Measurements from ENCODE around the gene TXNIP.
A peak's percentile ranks its signal among the peaks of the same experiment; 100 is the strongest.

Gene TXNIP

DNA sequence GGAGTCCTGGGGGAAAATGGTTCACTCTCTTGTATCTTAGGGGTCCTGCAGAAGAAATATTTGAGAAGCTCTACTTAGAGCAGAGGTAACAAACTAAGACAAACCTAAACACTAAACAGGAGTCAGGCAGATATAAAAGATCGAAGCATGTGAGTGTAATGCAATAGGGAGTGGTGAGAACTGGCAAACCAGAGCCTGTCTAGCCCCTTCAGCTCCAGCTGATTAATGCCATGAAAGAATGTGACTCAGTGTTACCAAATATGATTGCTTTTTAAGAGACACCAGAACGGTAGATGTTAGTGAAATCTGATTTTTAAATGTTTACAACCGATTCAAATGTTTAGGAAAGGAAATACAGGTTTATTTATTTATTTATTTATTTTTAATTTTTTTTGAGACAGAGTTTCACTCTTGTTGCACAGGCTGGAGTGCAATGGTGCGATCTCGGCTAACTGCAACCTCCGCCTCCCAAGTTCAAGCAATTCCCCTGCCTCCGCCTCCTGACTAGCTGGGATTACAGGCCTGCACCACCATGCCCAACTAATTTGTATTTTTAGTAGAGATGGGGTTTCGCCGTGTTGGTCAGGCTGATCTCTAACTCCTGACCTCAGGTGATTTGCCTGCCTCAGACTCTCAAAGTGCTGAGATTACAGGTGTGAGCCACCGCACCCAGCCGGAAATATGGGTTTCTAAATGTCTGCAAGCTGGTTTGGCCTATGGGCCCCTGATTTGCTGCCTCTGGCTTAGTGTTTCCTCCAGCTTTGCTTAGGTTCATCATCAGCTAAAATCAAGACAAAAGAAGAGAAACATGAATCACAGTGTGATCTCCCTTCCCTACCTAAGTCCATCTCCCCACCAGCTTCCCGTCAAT is 12.2 kb downstream of the TXNIP start:
- no peaks in the 10 kb centered on the region for H3K36me3 Mint-ChIP-seq (ENCODE audit: low read depth)
- peak overlapping the region; percentile 40 for H3K4me3 Mint-ChIP-seq
- H3K9me3 Mint-ChIP-seq: no peaks in the 10 kb centered on the region
- H3K27me3 Mint-ChIP-seq (ENCODE audit: low read depth): no peaks in the 10 kb centered on the region
- peaks cover 56% of the 10 kb centered on the region for H3K4me1 Mint-ChIP-seq (ENCODE audit: low read depth)
- peak overlapping the region; percentile 74 for H3K27ac Mint-ChIP-seq

- Mint-ChIP-seq H3K27ac (no peak overlapping the region), H3K9me3 (no peaks in the 10 kb centered on the region), H3K4me1 (ENCODE audit: low read depth) (peaks cover 50% of the 10 kb centered on the region), H3K27me3 (ENCODE audit: low read depth) (no peaks in the 10 kb centered on the region), H3K4me3 (no peak overlapping the region), H3K36me3 (ENCODE audit: low read depth) (no peaks in the 10 kb centered on the region)
Measured at GRCh38 chr1:145983206-145983675, 13.1 kb downstream of the TXNIP start.

GRCh38 chr1:145982010-145982723 is 14.2 kb downstream of the TXNIP start:
- no peaks in the 10 kb centered on the region for H3K9me3 Mint-ChIP-seq
- H3K36me3 Mint-ChIP-seq (ENCODE audit: low read depth): peaks cover 5% of the 10 kb centered on the region
- no peaks in the 10 kb centered on the region for H3K27me3 Mint-ChIP-seq (ENCODE audit: low read depth)
- H3K4me1 Mint-ChIP-seq (ENCODE audit: low read depth): peaks cover 48% of the 10 kb centered on the region
- H3K4me3 Mint-ChIP-seq: peak overlapping the region; percentile 29
- H3K27ac Mint-ChIP-seq: peak overlapping the region; percentile 72

- no peaks in the 10 kb centered on the region for H3K9me3 Mint-ChIP-seq
- peaks cover 42% of the 10 kb centered on the region for H3K4me1 Mint-ChIP-seq (ENCODE audit: low read depth)
- no peak overlapping the region for H3K27ac Mint-ChIP-seq
- H3K27me3 Mint-ChIP-seq (ENCODE audit: low read depth): no peaks in the 10 kb centered on the region
- peak overlapping the region; percentile 8 for H3K4me3 Mint-ChIP-seq
- peaks cover 5% of the 10 kb centered on the region for H3K36me3 Mint-ChIP-seq (ENCODE audit: low read depth)
Measured at GRCh38 chr1:145980457-145980994, 15.9 kb downstream of the TXNIP start.

DNA sequence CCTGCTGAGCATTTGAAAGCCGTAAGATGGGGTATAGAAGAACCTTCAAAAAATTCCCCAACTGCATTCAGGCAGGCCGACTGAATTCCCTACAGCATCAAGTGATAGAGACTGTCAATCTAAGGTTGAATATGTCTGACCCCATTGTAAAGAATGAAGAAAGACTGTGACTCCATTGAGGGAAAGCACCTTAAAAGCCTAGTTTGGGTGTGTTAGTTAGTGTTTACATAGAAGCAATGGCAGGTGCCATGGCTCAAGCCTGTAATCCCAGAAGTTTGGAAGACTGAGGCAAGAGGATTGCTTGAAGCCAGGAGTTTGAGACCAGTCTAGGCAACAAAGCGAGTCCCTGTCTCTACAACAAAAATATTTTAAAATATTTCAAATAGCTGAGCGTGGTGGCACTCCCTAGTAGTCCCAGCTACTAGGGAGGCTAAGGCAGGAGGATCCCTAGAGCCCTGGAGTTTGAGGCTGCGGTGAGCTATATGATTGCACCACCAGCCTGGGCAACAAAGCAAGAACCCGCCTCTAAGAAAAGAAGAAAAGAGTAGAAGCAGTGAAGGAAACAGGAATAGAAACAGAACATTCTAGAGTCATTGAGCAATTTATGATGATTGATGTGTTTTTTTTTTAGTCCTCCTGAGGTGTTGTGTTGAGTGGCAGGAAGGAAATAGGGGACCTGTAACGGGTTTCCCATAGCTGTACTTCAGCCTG is 16.5 kb downstream of the TXNIP start:
- Mint-ChIP-seq H3K36me3 (ENCODE audit: low read depth) (peaks cover 5% of the 10 kb centered on the region), H3K27me3 (ENCODE audit: low read depth) (no peaks in the 10 kb centered on the region), H3K9me3 (no peaks in the 10 kb centered on the region), H3K4me3 (no peak overlapping the region), H3K27ac (no peak overlapping the region), H3K4me1 (ENCODE audit: low read depth) (peaks cover 36% of the 10 kb centered on the region)

- Mint-ChIP-seq H3K27me3 (ENCODE audit: low read depth) (no peaks in the 10 kb centered on the region), H3K4me3 (no peak overlapping the region), H3K27ac (no peak overlapping the region), H3K9me3 (no peaks in the 10 kb centered on the region), H3K36me3 (ENCODE audit: low read depth) (peaks cover 5% of the 10 kb centered on the region), H3K4me1 (ENCODE audit: low read depth) (peaks cover 29% of the 10 kb centered on the region)
Measured at GRCh38 chr1:145978854-145979745, 17.3 kb downstream of the TXNIP start.

DNA sequence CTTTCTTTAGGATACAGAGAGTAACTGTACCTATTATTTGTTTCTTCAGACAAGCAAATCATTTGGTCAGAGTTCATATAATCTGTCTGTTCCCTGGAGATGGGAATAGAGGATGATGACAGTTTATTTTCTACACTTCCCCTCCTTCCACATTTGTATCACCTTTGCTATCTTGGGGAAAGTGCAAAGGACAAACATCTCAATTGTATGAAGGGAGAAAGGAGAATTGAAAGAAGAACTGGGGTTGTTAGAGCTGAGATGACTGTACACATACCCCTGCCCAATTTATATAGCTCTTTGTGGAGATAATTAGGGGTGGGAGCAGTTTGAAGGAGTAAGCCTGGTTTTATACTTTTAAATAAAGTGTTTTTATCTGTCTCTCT is 17.9 kb downstream of the TXNIP start:
- H3K36me3 Mint-ChIP-seq (ENCODE audit: low read depth): peaks cover 5% of the 10 kb centered on the region
- no peak overlapping the region for H3K4me3 Mint-ChIP-seq
- peaks cover 25% of the 10 kb centered on the region for H3K4me1 Mint-ChIP-seq (ENCODE audit: low read depth)
- no peaks in the 10 kb centered on the region for H3K27me3 Mint-ChIP-seq (ENCODE audit: low read depth)
- H3K27ac Mint-ChIP-seq: no peak overlapping the region
- H3K9me3 Mint-ChIP-seq: no peaks in the 10 kb centered on the region

DNA sequence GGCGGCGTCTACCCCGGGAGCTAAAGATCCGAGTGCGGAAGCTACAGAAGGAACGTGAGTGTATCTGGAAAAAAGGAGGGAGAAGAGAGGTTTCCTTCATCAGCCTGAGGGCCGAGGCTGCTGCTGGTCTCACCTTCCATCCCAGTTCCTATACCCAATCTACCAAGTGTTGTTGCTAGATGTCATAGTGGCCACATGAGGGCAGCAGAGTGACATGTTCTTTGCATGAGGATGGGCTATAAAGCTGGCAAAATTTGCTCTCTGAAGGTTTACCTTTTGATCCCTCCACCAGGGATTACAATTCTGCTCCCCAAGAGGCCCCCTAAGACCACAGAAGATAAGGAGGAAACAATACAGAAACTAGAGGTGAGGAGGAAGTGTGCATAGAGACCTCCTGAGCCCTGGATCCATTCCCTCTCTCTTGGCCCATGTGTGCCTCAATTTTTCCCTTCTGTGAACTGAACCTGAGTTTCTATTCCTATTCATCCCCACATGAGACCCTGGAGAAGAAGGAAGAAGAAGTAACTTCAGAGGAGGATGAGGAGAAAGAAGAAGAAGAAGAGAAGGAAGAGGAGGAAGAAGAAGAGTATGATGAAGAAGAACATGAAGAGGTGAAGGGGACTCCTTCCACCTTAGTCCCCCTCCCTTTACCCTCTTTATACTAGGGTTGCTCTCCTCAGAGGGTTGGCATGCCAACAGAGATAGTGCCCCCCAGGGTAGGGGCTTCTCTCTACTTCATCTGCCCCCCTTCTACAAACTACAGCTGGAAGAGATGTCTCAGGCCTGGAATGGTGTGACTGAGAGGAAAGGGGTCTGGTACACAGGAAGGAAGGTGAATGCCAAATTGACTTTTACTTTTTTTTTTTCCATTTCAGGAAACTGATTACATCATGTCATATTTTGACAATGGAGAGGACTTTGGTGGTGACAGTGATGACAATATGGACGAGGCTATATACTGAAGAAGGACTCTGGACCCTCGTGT is 18.6 kb downstream of the TXNIP start:
- H3K27me3 Mint-ChIP-seq (ENCODE audit: low read depth): no peaks in the 10 kb centered on the region
- H3K27ac Mint-ChIP-seq: no peak overlapping the region
- H3K9me3 Mint-ChIP-seq: no peaks in the 10 kb centered on the region
- peaks cover 21% of the 10 kb centered on the region for H3K4me1 Mint-ChIP-seq (ENCODE audit: low read depth)
- H3K4me3 Mint-ChIP-seq: no peak overlapping the region
- peaks cover 7% of the 10 kb centered on the region for H3K36me3 Mint-ChIP-seq (ENCODE audit: low read depth)

- Mint-ChIP-seq H3K4me1 (ENCODE audit: low read depth) (peaks cover 14% of the 10 kb centered on the region), H3K27ac (no peak overlapping the region), H3K9me3 (no peaks in the 10 kb centered on the region)
Measured at GRCh38 chr1:145977016-145977415, 19.4 kb downstream of the TXNIP start.

DNA sequence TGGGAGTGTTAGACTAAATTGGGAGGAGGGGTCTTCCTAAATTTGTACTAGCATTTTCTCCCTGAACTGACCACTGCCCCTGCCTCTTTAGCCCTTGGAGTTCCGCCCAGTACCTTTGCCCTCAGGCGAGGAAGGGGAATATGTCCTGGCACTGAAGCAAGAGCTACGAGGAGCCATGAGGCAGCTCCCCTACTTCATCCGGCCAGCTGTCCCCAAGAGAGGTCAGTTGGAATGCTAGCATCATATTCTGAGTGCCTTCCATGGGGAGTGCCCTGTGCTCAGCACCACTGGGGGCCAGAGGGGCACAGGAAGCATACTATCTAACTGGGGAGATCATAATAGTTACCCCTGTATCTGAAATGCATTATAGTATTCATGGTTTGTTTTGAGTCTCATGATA is 21.2 kb downstream of the TXNIP start:
- Mint-ChIP-seq H3K36me3 (ENCODE audit: low read depth) (peaks cover 11% of the 10 kb centered on the region), H3K4me1 (ENCODE audit: low read depth) (peaks cover 2% of the 10 kb centered on the region), H3K4me3 (no peak overlapping the region), H3K27ac (no peak overlapping the region), H3K9me3 (no peaks in the 10 kb centered on the region), H3K27me3 (ENCODE audit: low read depth) (no peaks in the 10 kb centered on the region)

More at GRCh38 chr1:145977016-145977415, 19.4 kb downstream of the TXNIP start:
- Mint-ChIP-seq H3K4me3 (no peak overlapping the region), H3K27me3 (ENCODE audit: low read depth) (no peaks in the 10 kb centered on the region), H3K36me3 (ENCODE audit: low read depth) (peaks cover 7% of the 10 kb centered on the region)

DNA sequence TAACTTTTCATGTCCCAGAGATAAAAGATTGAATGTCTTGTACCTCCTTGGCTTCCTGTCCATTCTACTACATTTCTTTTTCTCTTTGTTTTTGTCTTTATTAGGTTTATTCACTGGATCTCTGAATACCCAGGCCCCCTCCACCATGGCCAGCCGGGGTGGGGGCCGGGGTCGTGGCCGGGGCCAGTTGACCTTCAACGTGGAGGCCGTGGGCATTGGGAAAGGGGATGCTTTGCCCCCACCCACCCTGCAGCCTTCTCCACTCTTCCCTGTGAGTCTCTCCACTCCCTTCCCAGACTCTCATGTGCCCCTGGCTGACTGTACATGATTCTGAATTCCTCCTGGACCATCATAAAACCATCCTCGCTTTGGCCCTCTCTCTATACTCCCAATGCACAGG is 21.7 kb downstream of the TXNIP start:
- H3K9me3 Mint-ChIP-seq: no peaks in the 10 kb centered on the region
- peaks cover 3% of the 10 kb centered on the region for H3K4me1 Mint-ChIP-seq (ENCODE audit: low read depth)
- no peaks in the 10 kb centered on the region for H3K27me3 Mint-ChIP-seq (ENCODE audit: low read depth)
- peaks cover 11% of the 10 kb centered on the region for H3K36me3 Mint-ChIP-seq (ENCODE audit: low read depth)
- H3K27ac Mint-ChIP-seq: no peak overlapping the region
- no peak overlapping the region for H3K4me3 Mint-ChIP-seq

DNA sequence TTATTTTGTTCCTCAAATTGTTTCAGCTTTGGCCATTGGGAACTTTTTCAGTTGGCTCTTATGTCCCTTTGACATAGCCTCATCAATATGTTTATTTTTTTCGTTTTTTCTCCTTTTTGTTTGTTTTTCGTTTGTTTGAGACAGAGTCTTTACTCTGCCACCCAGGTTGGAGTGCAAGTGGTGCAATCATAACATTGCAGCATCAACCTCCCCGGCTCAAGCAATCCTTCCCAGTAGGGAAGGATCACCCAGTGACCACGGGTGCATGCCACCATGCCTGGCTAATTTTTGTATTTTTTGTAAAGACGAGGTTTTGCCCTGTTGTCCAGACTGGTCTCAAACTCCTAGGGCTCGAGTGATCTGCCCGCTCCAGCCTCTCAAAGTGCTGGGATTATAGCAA is 23.8 kb downstream of the TXNIP start:
- Mint-ChIP-seq H3K9me3 (peaks cover 7% of the 10 kb centered on the region), H3K4me1 (ENCODE audit: low read depth) (peaks cover 3% of the 10 kb centered on the region), H3K36me3 (ENCODE audit: low read depth) (peaks cover 17% of the 10 kb centered on the region), H3K27ac (no peak overlapping the region), H3K4me3 (no peak overlapping the region), H3K27me3 (ENCODE audit: low read depth) (no peaks in the 10 kb centered on the region)

DNA sequence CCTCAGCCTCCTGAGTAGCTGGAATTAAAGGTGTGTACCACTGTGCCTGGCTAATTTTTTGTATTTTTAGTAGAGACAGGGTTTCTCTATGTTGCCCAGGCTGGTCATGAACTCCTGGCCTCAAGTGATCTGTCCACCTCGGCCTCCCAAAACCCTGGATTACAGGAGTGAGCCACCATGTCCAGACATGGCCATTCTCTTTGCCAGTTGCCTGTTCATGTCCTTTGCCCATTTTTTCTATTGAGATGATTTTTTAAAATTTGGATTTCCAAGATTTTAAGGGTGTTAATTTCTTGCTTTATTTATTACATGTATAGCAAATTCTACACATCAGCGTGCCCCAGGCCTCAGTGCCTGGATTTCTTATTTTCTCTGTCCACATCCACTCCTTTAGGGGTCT is 29.1 kb downstream of the TXNIP start:
- Mint-ChIP-seq H3K9me3 (peaks cover 14% of the 10 kb centered on the region), H3K4me3 (no peak overlapping the region), H3K27me3 (ENCODE audit: low read depth) (no peaks in the 10 kb centered on the region), H3K27ac (no peak overlapping the region), H3K36me3 (ENCODE audit: low read depth) (peaks cover 16% of the 10 kb centered on the region), H3K4me1 (ENCODE audit: low read depth) (peaks cover 24% of the 10 kb centered on the region)

All from T-helper 1 cell treated with Interleukin-12 subunit alpha and Interleukin-12 subunit beta and Interleukin-4 antibody, amounts not matched to agents 30 μg/mL and 1 μg/mL, for 36 hours (primary cell).